Activated CD8-positive, alpha-beta memory T cell treated with anti-CD3 and anti-CD28 coated beads for 36 hours (primary cell): ENCODE data around the gene RAPGEF6. TPM values are rescaled to one million over a fixed set of nuclear protein-coding genes. Genes with fewer than 3 reads are reported as not detected.
"Not testable (repeated sequence)": the region's sequence is repeated elsewhere in the genome, so short reads cannot be mapped to it uniquely, and the experiment has no call there.

Experiments
- CTCF ChIA-PET: fragments of 350-600 bp; sonication (Branson Sonifier 250); formaldehyde crosslinking; loops from one replicate; lab custom pipeline; 2021; ENCODE audit warnings: antibody characterized with exemption; lab: Charles Lee
- POLR2A ChIA-PET: fragments of 350-600 bp; sonication (Branson Sonifier 250); formaldehyde crosslinking; loops from one replicate; lab custom pipeline; 2021; ENCODE audit warnings: antibody characterized with exemption; lab: Charles Lee
- total RNA-seq, 2 experiments: library from RNA; stranded (reverse); gene quantifications; one replicate each; pipeline ENCODE4 v1.2.3, GENCODE V29; 2021

Gene RAPGEF6
- total RNA-seq, 2 experiments from 2014 or later: 23.2 to 24.4 TPM

DNA sequence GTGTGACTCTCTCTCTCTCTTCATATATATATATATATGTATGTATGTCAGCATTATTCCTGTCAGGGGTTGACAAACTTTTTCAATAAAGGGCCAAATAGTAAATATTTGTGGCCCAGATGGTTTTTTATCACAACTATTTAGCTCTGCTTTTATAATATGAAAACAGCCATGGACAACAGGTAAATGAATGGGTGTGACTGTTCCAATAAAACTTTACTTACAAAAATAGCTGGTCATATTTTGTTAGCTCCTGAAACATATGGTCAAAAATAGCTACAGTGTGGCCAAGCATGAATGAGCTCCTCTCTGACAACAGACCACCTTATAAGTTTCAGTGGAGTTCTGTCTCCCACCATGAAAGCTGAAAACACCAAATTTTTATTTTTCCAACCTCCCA lies 21.6 kb downstream of the RAPGEF6 start:
- CTCF ChIA-PET: interaction anchor here (1.4 kb wide), 1 partner anchor 19 kb away, joined by 3 read pairs; no protein-coding TSS in a partner anchor
- POLR2A ChIA-PET: no interaction called here

DNA sequence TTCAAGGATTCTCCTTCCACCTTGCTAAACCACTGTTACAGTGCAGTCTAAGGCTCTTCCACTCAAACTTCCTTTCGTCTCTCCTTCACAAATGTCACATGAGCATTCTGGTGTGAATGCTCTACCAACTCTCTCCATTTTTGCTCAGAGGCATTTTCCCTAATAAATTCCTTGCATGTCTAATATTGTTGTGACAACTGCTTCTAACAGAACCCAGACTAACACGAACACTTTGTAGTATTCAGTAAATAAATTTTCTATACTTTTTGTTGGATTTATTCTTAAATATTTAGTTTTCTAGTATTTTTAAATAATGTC lies 24.0 kb downstream of the RAPGEF6 start:
- CTCF ChIA-PET: no interaction called here

DNA sequence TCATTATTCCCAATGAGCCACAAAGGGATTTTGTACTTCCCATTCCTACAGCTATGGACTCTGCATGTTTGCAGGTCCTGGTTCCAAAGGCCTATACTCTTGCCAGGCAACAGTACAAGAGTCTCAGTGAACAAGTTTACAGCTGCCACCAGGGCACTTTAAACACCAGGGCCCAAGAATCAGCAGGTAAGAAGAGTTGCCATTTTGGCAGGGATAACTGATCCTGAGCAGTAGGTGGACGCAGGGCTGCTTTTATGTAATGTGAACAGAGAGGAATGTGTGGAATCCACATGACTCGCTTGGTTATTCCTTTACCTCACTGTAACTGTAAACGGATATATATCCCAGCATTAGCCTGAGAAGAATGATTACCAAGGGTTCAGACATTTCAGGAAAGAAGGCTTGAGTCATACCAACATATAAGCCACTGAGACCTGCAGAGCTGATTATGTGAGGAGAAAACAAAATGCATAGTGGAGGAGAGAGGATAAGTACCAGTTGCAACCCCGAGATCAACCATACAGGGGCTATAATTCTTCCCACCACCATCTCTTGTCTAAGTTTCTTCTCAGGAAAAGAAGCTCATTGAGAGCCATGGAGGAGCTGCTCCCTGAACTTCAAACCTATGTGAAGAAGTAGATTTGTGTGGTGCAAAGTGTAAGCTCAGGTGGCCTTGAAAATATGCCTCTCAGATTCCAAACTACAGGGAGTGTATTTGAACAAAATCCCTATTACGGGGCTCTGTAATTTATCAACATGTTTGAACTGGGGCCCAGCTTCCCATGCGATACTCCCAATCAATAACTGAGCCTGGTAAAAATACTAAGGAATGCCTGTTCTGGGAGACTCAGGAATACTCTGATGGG lies 24.6 kb downstream of the RAPGEF6 start:
- POLR2A ChIA-PET: no interaction called here
- CTCF ChIA-PET: no interaction called here

More for the DNA sequence above, 24.0 kb downstream of the RAPGEF6 start:
- POLR2A ChIA-PET: no interaction called here

DNA sequence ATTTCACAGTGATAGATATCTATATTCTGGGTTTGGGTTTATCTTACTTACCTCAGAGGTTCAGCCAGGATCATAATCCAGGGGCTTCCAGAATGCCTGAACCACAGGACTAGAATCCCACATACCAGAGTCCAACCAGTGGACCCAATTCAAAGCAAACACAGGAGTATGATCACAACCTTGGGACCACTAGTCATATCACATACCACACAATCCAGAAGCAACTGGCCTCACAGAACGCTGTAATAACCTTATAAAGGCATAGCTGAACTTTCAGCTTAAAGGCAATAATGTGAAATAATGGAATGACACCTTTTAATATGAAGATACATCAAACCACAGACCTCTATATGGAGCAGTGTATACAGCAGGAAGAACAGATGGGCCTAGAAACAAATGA lies 25.3 kb downstream of the RAPGEF6 start:
- POLR2A ChIA-PET: no interaction called here
- CTCF ChIA-PET: no interaction called here

DNA sequence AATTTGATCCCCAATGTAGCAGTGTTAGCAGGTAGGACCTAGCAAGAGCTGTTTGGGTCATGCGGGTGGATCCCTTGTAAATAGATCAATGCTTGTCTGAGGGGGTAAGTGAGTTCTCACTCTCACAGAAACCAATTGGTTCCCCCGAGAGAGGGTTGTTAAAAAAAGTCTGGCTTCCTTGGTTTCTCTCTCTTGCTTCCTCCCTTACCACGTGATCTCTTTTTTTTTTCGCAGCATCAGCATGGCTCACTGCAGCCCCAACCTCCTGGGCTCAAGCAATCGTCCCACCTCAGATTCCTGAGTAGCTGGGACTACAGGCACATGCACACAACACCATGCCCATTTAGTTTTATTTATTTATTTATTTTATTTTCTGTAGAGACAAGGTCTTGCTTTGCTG lies 26.4 kb downstream of the RAPGEF6 start:
- CTCF ChIA-PET: no interaction called here

DNA sequence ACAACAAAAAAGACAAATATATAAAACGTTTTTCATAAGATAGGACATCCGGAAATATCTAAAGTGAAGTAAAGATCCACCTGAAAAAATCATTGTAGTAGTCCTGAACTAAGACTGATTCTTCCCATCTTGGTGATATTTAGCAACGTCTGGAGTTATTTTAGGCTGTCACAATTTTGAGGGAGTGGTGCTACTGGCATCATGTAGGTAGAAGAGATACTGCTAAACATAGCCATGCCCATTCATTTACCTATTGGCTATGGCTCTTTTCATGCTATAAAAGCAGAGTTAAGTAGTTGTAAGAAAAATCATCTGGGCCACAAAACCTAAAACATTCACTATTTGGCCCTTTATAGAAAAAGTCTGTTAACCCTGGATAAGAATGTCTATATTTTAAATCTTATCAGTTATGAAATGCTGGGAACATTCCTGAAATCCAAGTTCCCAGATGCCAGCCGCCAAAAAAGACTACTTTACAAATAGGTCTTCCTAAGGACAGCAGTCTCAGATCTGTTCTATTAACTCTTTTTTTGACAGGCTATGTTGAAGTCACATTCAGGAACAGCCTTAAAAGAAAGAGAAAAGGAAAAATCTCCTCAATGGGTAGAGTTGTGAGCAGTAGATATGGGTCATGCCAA lies 27.0 kb downstream of the RAPGEF6 start:
- ChIA-PET POLR2A (interaction anchor here (0.6 kb wide), 1 partner anchor 446 kb away, joined by 3 read pairs; no protein-coding TSS in a partner anchor), CTCF (no interaction called here)

More for the DNA sequence above, 26.4 kb downstream of the RAPGEF6 start:
- POLR2A ChIA-PET: interaction anchor here (0.6 kb wide), 1 partner anchor 446 kb away, joined by 3 read pairs; no protein-coding TSS in a partner anchor

DNA sequence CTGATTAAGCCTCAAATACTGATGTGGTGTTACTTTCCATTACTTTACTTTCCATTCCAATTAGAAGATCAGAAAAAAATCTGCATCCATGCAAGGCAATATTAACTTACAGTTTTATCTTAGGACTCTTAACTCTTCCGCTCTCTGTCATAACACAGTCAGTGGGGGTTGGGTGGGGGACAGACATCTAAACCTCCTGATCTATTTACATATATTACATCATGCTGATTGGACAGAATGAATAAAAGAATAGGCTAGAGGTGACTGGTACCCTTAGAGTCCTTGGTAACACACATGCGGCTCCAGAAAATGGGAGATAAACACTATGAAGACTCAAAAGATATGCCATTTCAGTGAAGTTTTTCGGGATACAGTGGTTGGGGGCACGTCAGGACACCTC lies 27.6 kb downstream of the RAPGEF6 start:
- POLR2A ChIA-PET: no interaction called here
- CTCF ChIA-PET: no interaction called here

DNA sequence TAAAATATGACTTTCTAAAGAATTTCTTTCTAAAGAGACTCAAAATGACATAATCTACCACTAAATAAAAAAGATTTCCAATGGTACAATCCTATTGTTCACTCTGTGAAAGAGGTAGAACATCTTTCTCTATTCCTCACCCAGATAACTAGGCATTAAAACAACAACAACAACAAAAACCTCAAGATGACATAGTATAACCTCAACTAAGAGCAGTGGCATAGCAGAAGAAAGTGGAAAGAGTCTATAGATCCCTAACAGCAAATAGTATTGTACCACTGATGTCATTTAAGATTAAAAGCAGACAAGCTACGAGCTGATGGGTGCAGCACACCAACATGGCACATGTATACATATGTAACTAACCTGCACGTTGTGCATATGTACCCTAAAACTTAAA lies 29.9 kb downstream of the RAPGEF6 start:
- CTCF ChIA-PET: no interaction called here
- POLR2A ChIA-PET: no interaction called here

DNA sequence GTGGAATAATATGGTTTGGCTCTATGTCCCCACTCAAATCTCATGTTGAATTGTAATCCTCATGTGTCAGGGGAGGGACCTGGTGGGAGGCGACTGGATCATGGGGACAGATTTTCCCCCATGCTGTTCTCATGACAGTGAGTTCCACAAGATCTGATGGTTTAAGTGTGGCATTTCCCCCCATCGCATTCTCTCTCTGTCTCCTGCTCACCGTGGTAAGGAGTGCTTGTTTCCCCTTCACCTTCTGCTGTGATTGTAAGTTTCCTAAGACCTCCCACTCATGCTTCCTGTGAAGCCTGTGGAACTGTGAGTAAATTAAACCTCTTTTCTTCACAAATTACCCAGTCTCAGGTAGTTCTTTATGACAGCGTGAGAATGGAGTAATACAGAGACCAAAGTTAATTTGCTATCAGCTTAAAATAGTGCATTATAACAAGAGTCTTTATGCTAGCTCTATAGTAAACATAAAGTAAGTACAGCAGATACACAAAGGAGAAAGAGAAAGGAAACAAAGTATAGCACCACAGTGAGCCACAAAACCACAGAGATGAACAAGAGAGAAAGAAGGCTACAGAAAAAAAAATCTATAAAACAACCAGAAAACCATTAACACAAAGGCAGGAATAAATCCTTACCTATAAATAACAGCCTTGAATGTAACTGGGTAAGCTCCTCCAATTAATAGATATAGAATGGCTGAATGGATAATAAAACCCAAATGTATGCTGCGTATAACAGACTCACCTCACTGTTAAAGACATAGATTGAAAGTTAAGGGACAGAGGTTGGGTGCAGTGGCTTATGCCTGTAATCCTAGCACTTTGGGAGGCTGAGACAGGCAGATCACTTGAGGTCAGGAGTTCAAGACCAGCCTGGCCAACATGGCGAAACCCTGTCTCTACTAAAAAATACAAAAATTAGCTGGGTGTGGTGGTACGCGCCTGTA lies 39.7 kb downstream of the RAPGEF6 start:
- ChIA-PET POLR2A (interaction anchor here (1.2 kb wide), 1 partner anchor 40 kb away, joined by 3 read pairs; no protein-coding TSS in a partner anchor), CTCF (no interaction called here)

DNA sequence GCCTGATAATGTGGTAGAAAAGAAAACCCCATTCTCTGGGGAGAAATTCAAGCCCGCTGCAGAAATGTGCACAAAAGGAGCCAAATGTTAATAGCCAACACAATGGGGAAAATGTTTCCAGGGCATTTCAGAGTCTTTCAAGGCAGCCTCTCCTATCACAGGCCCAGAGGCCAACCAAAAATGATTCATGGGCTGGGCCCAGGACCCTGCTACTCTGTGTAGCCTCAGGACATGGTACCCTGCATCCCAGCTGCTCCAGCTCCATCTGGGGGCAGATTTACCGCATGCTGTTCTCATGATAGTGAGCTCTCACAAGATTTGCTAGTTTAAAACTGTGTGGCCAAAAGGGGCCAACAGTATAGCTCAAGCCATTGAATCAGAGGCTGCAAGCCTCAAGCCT lies 41.1 kb downstream of the RAPGEF6 start:
- POLR2A ChIA-PET: no interaction called here
- CTCF ChIA-PET: interaction anchor here (1.0 to 1.1 kb wide), 2 partner anchors 413 to 469 kb away, joined by 3 to 5 read pairs; no protein-coding TSS in a partner anchor

DNA sequence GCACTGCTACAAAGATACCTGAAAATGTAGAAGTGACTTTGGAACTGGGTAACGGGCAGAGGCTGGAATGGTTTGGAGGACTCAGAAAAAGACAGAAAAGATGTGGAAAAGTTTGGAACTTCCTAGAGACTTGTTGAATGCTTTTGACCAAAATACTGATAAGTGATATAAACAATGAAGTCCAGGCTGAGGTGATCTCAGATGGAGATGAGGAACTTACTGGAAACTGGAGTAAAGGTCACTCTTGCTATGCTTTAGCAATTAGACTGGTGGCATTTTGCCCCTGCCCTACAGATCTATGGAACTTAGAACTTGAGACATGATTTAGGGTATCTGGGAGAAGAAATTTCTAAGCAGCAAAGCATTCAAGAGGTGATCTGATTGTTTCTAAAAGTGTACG lies 41.6 kb downstream of the RAPGEF6 start:
- POLR2A ChIA-PET: not testable (repeated sequence)
- CTCF ChIA-PET: interaction anchor here (1.0 to 1.1 kb wide), 2 partner anchors 414 to 469 kb away, joined by 3 to 5 read pairs; no protein-coding TSS in a partner anchor

DNA sequence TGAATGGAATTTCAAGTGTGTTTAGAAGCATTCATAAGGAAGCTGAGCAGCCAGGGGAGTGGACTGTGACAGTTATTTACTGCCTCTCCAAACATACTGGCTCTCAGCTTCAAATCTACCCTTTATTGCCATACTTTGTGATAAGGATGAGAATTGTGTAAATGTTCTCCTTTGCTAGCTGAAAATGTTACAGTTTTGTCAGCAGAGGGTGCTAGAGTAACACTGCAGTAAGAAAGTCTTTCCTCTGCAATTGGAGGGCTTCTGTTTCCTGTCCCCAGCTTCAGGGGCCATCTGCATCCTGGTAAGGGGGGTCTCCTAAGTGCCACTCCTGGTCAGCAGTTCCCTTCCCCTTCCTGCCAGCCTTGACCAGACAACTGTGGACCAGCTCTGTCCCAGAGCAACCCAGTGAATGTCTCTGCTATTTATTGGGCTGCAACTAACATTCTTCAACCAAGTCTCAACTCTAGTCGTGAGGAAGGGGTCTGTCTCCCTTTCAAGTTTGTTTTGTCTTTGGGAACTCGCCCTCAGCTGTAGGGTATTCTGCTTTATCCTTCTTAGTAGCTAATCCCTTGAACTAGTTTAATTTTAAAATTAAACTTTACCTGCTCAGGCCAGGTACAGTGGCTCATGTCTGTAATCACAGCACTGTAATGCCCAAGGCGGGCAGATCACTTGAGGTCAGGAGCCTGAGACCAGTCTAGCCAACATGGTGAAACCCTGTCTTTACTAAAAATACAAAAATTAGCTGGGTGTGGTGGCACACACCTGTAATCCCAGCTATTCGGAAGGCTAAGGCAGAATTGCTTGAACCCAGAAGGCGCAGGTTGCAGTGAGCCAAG lies 45.3 kb downstream of the RAPGEF6 start:
- CTCF ChIA-PET: interaction anchor here (0.6 to 2.1 kb wide), 15 partner anchors 11 to 474 kb away, joined by 3 to 17 read pairs (median 3); no protein-coding TSS in a partner anchor
- POLR2A ChIA-PET: interaction anchor here (0.6 kb wide), 1 partner anchor 47 kb away, joined by 3 read pairs; no protein-coding TSS in a partner anchor

DNA sequence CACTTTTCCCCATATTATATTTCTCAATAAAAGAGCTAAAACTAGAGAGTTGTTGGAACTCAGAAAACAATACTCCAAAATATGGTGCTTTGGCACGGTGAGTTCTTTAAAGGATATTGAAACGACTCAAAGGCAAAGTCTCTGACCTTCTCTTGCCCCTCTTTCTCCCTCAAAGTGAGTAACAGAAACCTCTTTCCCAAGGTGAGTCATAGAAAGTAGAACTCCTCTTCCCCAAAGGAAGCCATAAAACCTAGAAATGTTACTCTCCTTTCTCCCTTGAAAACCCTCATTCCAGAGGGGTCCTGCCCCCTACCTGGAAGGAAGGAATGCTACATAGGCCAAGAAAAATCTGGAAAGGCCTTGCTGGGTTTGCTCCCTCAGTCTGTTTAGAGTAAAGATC lies 47.5 kb downstream of the RAPGEF6 start:
- CTCF ChIA-PET: no interaction called here
- POLR2A ChIA-PET: no interaction called here

DNA sequence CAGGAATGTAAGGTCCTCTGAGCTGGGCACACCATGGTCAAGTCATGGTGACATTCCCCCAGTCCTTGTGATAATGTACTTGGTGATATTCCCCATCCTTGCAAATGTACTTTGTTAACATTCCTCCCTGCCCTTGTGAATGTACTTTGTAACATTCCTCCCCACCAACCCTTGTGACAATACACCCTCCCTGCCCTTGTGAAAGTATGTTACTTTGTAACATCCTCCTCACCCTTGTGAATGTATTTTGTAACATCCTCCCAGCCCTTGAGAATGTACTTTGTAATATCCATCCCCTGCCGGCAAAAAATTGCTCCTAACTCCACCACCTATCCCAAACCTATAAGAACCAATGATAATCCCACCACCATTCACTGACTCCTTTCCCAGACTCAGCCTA lies 53.3 kb downstream of the RAPGEF6 start:
- CTCF ChIA-PET: interaction anchor here (1.1 kb wide), 1 partner anchor 1367 kb away, joined by 3 read pairs; no protein-coding TSS in a partner anchor
- POLR2A ChIA-PET: interaction anchor here (0.6 kb wide), 1 partner anchor 183 kb away, joined by 3 read pairs; no protein-coding TSS in a partner anchor

DNA sequence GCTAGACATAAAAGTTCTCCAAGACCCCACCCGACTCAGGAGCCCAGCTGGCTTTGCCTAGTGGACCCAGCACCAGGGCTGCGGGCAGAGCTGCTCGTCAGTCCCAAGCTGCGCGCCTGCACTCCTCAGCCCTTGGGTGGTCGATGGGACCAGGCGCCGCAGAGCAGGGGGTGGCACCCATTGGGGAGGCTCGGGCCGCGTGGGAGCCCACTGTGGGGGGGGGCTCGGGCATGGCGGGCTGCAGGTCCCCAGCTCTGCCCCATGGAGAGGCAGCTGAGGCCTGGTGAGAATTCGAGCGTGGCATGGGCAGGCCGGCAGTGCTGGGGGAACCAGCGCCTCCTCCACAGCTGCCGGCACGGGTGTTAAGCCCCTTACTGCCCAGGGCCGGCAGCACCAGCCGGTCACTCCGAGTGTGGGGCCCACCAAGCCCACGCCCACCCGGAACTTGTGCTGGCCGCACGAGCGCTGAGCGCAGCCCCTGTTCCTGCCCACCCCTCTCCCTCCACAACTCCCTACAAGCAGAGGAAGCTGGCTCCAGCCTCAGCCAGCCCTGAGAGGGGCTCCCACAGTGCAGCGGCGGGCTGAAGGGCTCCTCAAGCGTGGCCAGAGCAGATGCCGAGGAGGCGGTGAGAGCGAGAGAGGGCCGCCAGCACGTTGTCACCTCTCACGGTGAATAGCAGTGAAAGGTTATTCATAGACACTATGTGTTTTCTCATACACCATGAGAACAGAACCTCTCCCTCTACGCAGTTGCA lies 54.9 kb downstream of the RAPGEF6 start:
- CTCF ChIA-PET: interaction anchor here (1.1 to 2.0 kb wide), 2 partner anchors 9 to 1369 kb away, joined by 3 to 7 read pairs; no protein-coding TSS in a partner anchor
- POLR2A ChIA-PET: no interaction called here

DNA sequence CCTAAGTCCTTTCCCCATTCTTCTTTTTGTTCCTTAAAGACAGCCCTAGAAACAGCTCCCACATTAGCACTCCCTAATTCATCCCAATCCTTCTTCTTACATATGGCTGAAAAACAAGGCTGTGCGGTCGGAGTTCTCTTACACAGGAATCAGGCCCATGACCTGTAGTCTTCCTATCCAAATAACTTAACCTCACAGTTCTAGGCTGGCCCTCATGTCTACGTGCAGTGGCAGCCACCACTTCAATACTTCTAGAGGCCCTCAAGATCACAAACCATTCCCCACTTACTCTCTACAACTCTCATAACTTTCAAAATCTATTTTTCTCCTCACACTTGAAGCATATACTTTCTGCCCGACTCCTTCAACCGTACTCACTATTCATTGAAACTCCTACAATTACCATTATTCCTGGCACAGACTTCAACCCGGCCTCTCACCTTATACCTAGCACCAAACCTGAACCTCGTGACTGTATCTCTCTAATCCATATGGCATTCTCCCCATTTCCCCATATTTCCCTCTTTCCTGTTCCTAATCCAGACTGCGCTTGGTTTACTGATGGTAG lies 59.3 kb downstream of the RAPGEF6 start:
- CTCF ChIA-PET: no interaction called here
- POLR2A ChIA-PET: no interaction called here

DNA sequence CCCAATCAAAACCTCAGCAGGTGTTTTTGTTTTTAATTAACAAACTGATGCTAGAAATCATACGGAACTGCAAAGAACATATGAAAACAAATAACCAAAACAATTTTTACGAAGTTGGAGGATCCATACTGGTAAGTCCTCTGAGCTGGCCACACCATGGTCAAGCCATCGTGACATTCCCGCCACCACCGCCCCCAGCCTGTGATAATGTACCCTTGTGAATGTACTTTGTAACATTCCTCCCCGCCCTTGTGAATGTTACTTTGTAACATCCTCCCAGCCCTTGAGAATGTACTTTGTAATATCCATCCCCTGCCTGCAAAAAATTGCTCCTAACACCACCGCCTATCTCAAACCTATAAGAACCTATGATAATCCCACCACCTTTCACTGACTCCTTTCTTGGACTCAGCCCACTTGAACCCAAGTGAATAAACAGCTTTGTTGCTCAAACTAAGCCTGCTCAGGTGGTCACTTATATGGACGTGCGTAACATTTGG lies 63.3 kb downstream of the RAPGEF6 start:
- ChIA-PET CTCF (no interaction called here), POLR2A (no interaction called here)
